NCI-H146 treated with DMSO at 0.1 percent for 48 hours (cell line): ENCODE measurements around the gene PCDHGB5.

Experiments
- DNase-seq: peaks from one replicate; lab custom pipeline; 2025; ENCODE audit not compliant: unreplicated experiment; lab: John Stamatoyannopoulos, UW

The PCDHGB5 gene

GRCh38 chr5:141439411-141440141 is 41.8 kb downstream of the PCDHGB5 start:
- no peak for DNase-seq

GRCh38 chr5:141440341-141440740 is 42.6 kb downstream of the PCDHGB5 start:
- no peak for DNase-seq

GRCh38 chr5:141441571-141442170 is 43.9 kb downstream of the PCDHGB5 start:
- no peak for DNase-seq
